Measurements from ENCODE around the gene CTNND2. TPM values are rescaled to one million over a fixed set of nuclear protein-coding genes. Genes with fewer than 3 reads are reported as not detected.

CTNND2 gene
- total RNA-seq, 1 donor from 2014 or later: 13.9 TPM

- no peaks in the 10 kb centered on the region for H3K27me3 ChIP-seq
- Mint-ChIP-seq H3K4me1 (peaks cover 25% of the 10 kb centered on the region), H3K9me3 (peaks cover 3% of the 10 kb centered on the region), H3K27me3 (ENCODE audit: insufficient read depth, low read depth) (no peaks in the 10 kb centered on the region), H3K36me3 (peaks cover 4% of the 10 kb centered on the region), H3K4me3 (no peak overlapping the region), H3K27ac (peak overlapping the region; percentile 42)
- H4K20me1 ChIP-seq (ENCODE audit: low read depth): no peaks in the 10 kb centered on the region
- H3K9me3 ChIP-seq (ENCODE audit: low read depth): no peaks in the 10 kb centered on the region
- H3K27ac ChIP-seq: no peak overlapping the region
- H3K9ac ChIP-seq: no peak overlapping the region
- peak; percentile 29 for DNase-seq (ENCODE audit: low spot score)
- no peak overlapping the region for H3K4me2 ChIP-seq
- no peaks in the 10 kb centered on the region for H3F3A ChIP-seq (ENCODE audit: low read depth)
- H3K36me3 ChIP-seq: no peaks in the 10 kb centered on the region
- no peaks in the 10 kb centered on the region for H3K4me1 ChIP-seq
- TF ChIP-seq EZH2 (IDR thresholded peaks at IDR 0.05): no peak
- no peak for TF ChIP-seq EZH2phosphoT487 (IDR thresholded peaks at IDR 0.05)
- TF ChIP-seq CTCF (IDR thresholded peaks at IDR 0.05): no peak
- no peak overlapping the region for H2AFZ ChIP-seq (replicated peaks)
- no peak overlapping the region for H3K4me3 ChIP-seq
- no peaks in the 10 kb centered on the region for H3K79me2 ChIP-seq (ENCODE audit: low read depth)
Observed at GRCh38 chr5:11797132-11797531, 107.1 kb downstream of the CTNND2 start.

GRCh38 chr5:11793396-11793795 is 110.8 kb downstream of the CTNND2 start:
- Histone ChIP-seq H3K36me3 (no peaks in the 10 kb centered on the region), H4K20me1 (ENCODE audit: low read depth) (no peaks in the 10 kb centered on the region), H3K4me1 (no peaks in the 10 kb centered on the region), H3K27ac (no peak overlapping the region), H3K4me2 (no peak overlapping the region), H3K9me3 (ENCODE audit: low read depth) (no peaks in the 10 kb centered on the region), H3K9ac (no peak overlapping the region), H3F3A (ENCODE audit: low read depth) (no peaks in the 10 kb centered on the region), H3K4me3 (no peak overlapping the region), H3K27me3 (no peaks in the 10 kb centered on the region), H2AFZ (replicated peaks) (no peak overlapping the region), H3K79me2 (ENCODE audit: low read depth) (no peaks in the 10 kb centered on the region)
- DNase-seq (ENCODE audit: low spot score): no peak
- Mint-ChIP-seq H3K9me3 (peaks cover 12% of the 10 kb centered on the region), H3K36me3 (peaks cover 4% of the 10 kb centered on the region), H3K27ac (no peak overlapping the region), H3K4me1 (peaks cover 32% of the 10 kb centered on the region), H3K4me3 (no peak overlapping the region), H3K27me3 (ENCODE audit: insufficient read depth, low read depth) (no peaks in the 10 kb centered on the region)
- TF ChIP-seq EZH2phosphoT487 (IDR thresholded peaks at IDR 0.05): no peak
- TF ChIP-seq CTCF (IDR thresholded peaks at IDR 0.05): no peak
- TF ChIP-seq EZH2 (IDR thresholded peaks at IDR 0.05): no peak

GRCh38 chr5:11792621-11793020 is 111.6 kb downstream of the CTNND2 start:
- no peak overlapping the region for H3K4me2 ChIP-seq
- no peak overlapping the region for H3K4me3 ChIP-seq
- H3K4me1 Mint-ChIP-seq: peaks cover 32% of the 10 kb centered on the region
- no peak overlapping the region for H3K27ac ChIP-seq
- no peaks in the 10 kb centered on the region for H3K79me2 ChIP-seq (ENCODE audit: low read depth)
- H3K9ac ChIP-seq: no peak overlapping the region
- no peak for TF ChIP-seq CTCF (IDR thresholded peaks at IDR 0.05)
- no peak for TF ChIP-seq EZH2 (IDR thresholded peaks at IDR 0.05)
- TF ChIP-seq EZH2phosphoT487 (IDR thresholded peaks at IDR 0.05): no peak
- H3K27me3 Mint-ChIP-seq (ENCODE audit: insufficient read depth, low read depth): no peaks in the 10 kb centered on the region
- no peaks in the 10 kb centered on the region for H3K27me3 ChIP-seq
- peak overlapping the region; percentile 34 for H3K27ac Mint-ChIP-seq
- H4K20me1 ChIP-seq (ENCODE audit: low read depth): no peaks in the 10 kb centered on the region
- H3F3A ChIP-seq (ENCODE audit: low read depth): no peaks in the 10 kb centered on the region
- no peak for DNase-seq (ENCODE audit: low spot score)
- H3K4me3 Mint-ChIP-seq: no peak overlapping the region
- no peaks in the 10 kb centered on the region for H3K4me1 ChIP-seq
- H2AFZ ChIP-seq (replicated peaks): no peak overlapping the region
- peaks cover 4% of the 10 kb centered on the region for H3K36me3 Mint-ChIP-seq
- H3K9me3 ChIP-seq (ENCODE audit: low read depth): no peaks in the 10 kb centered on the region
- H3K9me3 Mint-ChIP-seq: peaks cover 12% of the 10 kb centered on the region
- no peaks in the 10 kb centered on the region for H3K36me3 ChIP-seq
